GM19035 (cell line): ENCODE data around the gene DHX34.
"Not testable (repeated sequence)": the region's sequence is repeated elsewhere in the genome, so short reads cannot be mapped to it uniquely, and the experiment has no call there.

ENCODE experiments used
- ATAC-seq: cut with Tn5 transposase; IDR thresholded peaks from one replicate; pipeline ENCODE4 v1.9.1; 2021; ENCODE audit not compliant: unreplicated experiment

DHX34 gene, protein sequence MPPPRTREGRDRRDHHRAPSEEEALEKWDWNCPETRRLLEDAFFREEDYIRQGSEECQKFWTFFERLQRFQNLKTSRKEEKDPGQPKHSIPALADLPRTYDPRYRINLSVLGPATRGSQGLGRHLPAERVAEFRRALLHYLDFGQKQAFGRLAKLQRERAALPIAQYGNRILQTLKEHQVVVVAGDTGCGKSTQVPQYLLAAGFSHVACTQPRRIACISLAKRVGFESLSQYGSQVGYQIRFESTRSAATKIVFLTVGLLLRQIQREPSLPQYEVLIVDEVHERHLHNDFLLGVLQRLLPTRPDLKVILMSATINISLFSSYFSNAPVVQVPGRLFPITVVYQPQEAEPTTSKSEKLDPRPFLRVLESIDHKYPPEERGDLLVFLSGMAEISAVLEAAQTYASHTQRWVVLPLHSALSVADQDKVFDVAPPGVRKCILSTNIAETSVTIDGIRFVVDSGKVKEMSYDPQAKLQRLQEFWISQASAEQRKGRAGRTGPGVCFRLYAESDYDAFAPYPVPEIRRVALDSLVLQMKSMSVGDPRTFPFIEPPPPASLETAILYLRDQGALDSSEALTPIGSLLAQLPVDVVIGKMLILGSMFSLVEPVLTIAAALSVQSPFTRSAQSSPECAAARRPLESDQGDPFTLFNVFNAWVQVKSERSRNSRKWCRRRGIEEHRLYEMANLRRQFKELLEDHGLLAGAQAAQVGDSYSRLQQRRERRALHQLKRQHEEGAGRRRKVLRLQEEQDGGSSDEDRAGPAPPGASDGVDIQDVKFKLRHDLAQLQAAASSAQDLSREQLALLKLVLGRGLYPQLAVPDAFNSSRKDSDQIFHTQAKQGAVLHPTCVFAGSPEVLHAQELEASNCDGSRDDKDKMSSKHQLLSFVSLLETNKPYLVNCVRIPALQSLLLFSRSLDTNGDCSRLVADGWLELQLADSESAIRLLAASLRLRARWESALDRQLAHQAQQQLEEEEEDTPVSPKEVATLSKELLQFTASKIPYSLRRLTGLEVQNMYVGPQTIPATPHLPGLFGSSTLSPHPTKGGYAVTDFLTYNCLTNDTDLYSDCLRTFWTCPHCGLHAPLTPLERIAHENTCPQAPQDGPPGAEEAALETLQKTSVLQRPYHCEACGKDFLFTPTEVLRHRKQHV

GRCh38 chr19:47348819-47349795 is at the start of gene DHX34:
Gene DHX34, plus strand, starts transcription at chr19:47349315. Its CDS starts 3,716 bp downstream, at chr19:47353031.
- ATAC-seq = peak; percentile 95

GRCh38 chr19:47300867-47301266 is 48.2 kb upstream of the DHX34 start:
- not testable (repeated sequence) for ATAC-seq

GRCh38 chr19:47302249-47302648 is 46.9 kb upstream of the DHX34 start:
- ATAC-seq = no peak

DNA sequence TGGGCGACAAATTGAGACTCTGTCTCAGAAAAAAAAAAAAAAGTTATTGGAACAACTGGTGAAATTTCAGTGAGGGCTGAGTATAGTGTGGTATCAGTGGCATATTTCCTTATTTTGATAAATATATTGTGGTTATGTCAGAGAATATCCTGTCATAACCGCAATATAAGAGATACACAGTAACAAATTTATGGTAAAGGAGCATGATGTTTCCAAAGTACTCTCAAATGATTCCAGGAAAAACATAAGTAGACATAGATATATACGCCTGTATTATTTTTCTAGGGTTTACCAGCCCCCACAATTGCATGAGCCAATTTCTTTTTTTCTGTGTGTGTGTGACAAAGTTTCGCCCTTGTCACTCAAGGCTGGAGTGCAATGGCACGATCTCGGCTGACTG is 45.1 kb upstream of the DHX34 start:
- ATAC-seq = no peak

DNA sequence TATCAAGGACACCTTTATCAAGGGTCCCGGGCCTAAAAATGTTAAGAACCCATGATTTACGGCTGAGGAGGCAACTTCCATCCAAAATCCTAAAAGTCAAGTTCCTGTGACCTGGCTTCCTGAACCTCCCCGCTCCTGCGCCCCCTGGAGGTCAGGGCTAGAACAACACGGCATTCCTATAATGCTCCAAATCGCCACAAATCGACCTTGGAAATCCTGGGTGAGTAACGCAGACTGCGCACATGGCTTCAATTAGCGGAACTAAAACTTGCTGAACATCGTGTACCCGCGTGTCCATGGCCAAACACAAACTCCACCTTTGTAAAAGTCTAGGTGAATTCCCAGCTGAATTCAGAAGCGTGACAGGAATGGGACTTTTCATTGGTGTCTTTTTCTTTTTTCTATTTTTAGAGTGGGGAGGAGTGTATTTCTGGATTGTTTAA is 43.8 kb upstream of the DHX34 start:
- ATAC-seq = no peak

DNA sequence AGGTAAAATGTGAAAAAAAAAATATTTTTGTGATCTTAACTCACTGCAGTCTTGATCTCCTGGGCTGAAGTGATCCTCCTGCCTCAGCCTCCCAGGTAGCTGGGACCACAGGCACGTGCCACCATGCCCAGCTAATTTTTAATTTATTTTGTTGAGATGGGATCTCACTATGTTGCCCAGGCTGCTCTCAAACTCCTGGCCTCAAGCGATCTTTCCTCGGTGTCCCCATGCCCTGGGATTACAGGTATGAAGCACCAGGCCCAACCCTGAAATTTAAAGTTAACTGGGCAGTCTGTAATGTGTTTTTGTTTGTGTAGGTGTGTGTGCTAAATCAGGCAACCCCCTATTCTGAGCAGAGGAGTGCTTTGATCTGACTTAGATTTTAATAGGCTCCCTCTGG is 42.8 kb upstream of the DHX34 start:
- no peak for ATAC-seq

DNA sequence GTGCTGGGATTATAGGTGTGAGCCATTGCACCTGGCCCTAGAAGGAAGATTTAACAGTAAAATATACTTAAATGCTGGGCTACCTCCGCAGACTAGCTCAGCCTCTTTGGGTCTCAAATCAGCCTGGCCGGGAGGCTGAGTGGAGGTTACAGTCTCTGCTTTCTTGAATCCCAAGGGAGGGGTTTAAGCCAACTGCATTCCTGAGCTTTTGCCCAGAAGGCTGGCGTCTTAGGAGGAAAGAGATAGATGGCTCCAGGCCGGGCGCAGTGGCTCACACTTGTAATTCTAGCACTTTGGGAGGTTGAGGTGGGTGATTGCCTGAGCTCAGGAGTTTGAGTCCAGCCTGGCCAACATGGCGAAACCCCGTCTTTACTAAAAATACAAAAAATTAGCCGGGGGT is 40.1 kb upstream of the DHX34 start:
- no peak for ATAC-seq

- ATAC-seq = no peak
These were observed 39.5 kb upstream of the DHX34 start, which contains the start of gene C5AR1 for GRCh38 chr19:47309608-47310007. Gene C5AR1, plus strand, starts transcription at chr19:47309861. Its CDS starts 35 bp downstream, at chr19:47309896.

- no peak for ATAC-seq
These were observed 38.8 kb upstream of the DHX34 start for GRCh38 chr19:47310323-47310722.

DNA sequence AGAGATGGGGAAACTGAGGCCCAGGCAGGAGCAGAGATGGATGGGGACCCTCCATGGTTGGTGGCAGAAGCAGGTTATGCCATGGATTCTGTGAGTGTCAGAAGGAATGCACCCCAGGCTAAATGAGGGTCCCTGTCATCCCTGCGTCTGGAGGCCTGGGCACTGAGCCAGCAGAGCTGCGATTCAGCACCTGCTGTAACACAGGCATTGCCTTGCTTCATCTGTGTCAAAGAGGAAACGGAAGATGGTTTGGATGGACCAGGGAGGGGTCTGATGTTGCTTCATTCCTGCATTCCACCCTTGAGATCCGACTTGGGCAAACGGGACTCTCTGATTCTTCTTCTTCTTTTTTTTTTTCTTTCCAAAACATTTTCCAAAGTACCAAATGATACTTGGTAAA is 38.3 kb upstream of the DHX34 start:
- ATAC-seq = no peak

DNA sequence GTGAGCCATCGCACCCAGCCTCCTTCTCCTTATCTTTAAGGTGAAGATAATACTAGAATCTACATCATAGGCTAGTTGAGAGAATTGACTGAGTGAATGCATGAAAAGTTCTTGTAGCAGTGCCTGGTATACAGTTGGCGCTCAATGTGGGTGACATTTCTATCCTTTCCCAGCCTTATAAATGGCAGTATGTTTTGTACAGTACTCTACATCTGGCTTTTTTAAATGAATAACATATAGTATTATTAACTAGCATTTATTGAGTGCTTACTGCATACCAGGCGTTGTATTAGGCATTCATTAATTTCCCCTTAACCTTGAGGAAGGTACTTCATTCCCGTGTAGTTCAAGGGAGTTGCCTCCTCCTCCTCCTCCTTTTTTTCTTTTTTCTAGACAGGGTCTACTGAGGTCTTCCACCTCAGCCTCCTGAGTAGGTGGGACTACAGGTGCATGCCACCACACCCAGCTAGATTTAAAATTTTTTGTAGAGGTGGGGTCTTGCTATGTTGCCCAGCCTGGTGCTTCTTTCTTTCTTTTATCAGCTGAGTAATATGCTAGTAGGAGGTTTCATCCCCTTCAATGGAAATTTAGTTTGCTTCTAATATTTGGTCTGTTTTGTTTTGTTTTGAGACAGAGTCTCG is 36.6 kb upstream of the DHX34 start:
- ATAC-seq = no peak

- no peak for ATAC-seq
These were observed 35.3 kb upstream of the DHX34 start for GRCh38 chr19:47313754-47314295.

- ATAC-seq = no peak
These were observed 33.8 kb upstream of the DHX34 start for GRCh38 chr19:47315125-47315821.

- ATAC-seq = no peak
These were observed 32.6 kb upstream of the DHX34 start for GRCh38 chr19:47316513-47316912.

- no peak for ATAC-seq
These were observed 28.9 kb upstream of the DHX34 start for GRCh38 chr19:47319923-47320871.

DNA sequence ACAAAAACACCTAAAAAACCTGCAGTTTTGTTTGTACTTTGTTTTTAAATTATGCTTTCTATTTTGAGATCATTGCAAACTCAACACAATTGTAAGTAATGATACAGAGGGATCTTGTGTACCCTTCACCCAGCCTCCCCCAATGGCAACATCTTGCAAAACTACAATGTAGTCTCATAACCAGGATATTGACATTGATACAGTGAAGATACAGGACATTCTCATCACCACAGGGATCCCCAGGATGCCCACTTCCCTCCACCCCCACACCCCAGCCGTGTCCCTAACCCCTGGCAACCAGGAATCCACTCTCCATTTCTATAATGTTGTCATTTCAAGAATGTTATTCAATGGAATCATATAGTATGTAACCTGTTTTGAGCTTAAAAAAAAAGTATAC is 27.5 kb upstream of the DHX34 start:
- ATAC-seq = no peak

- ATAC-seq = no peak
These were observed 27.1 kb upstream of the DHX34 start for GRCh38 chr19:47322058-47322457.

GRCh38 chr19:47323409-47323808 is 25.7 kb upstream of the DHX34 start:
- ATAC-seq = no peak
